BJ (cell line): Measurements from ENCODE around the gene RNF212. TPM values are rescaled to one million over a fixed set of nuclear protein-coding genes. Genes with fewer than 3 reads are reported as not detected.

Experiments
- CTCF ChIA-PET: fragments of 350-600 bp; formaldehyde crosslinking; extraction: SDS; loops from one replicate; lab custom pipeline; 2021; ENCODE audit warnings: antibody characterized with exemption, inconsistent platforms; lab: Yijun Ruan, JAX
- POLR2A ChIA-PET: fragments of 300-600 bp; sonication (Branson Sonifier 250); formaldehyde crosslinking; extraction: SDS; loops from one replicate; lab custom pipeline; 2021; ENCODE audit warnings: antibody characterized with exemption; lab: Charles Lee
- DNase-seq: peaks from one replicate; pipeline ENCODE4 v3.0.0-alpha.2; 2011; ENCODE audit warnings: low read depth
- H3K27me3 ChIP-seq: 2 replicates; pipeline ENCODE4 v1.6.0; 2011; ENCODE audit warnings: low read length; ENCODE audit not compliant: control insufficient read depth, insufficient read depth
- H3K36me3 ChIP-seq: 2 replicates; pipeline ENCODE4 v1.5.1; 2011; ENCODE audit warnings: low read length; ENCODE audit not compliant: control insufficient read depth, insufficient read depth
- H3K4me3 ChIP-seq: 2 replicates; pipeline ENCODE4 v1.5.1; 2011; ENCODE audit warnings: low read depth, mild to moderate bottlenecking, control low read depth, low read length
- polyA plus RNA-seq: library from polyadenylated mRNA; depleted of rRNA; stranded (reverse); fragments of >200 nt; gene quantifications from 2 replicates; pipeline ENCODE4 v1.2.3, GENCODE V29; 2011
- TF ChIP-seq, protein P1 (sequence below): IDR thresholded peaks from 2 replicates; pipeline ENCODE4 v1.5.1; 2011; ENCODE audit warnings: low read depth, mild to moderate bottlenecking, control low read depth, inconsistent platforms, low read length, moderate library complexity; ENCODE audit not compliant: insufficient read depth

The RNF212 gene
- polyA plus RNA-seq, 1 experiment, result 2.9 TPM

DNA sequence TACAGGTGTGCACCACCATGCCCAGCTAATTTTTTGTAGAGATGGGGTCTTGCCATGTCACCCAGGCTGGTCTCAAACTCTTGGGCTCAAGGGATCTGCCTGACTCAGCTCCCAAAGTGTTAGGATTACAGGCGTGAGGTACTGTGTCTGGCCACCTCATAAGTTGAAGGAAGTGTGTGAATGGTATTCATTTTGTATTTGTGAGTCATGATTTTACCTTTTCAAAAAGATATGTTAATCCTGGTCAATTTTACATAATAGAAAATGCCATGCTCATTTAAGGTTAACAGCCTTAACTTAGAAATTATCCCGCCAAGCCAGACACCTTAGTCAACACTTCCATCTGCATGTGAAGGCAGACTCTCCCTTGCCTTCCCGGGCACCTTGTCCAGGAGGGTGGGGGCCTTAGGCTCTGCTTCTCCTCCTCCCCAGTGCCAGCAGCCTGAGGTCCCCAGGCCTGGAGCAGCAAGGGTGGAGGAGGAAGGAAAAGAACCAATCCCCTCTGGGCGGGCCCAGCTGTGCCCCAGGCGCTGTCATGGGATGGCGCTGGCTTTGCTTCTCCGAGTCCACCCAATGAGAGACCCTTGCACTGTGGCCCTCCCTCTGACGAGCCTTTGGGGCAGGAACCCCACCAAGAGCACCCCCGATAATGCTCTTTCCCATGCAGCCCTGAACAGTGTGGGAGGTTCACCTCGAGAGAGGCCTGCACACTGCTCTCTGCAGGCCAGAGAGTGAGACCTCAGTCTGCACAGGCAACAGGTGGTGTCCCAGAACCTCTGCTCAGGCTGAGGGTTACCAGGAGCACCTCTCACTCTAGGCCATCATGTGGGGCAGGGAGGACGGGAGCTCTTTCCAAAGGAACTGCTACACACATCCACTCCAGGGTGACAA is 37.3 kb downstream of the RNF212 start:
- no peak for DNase-seq
- TF ChIP-seq, protein P1, sequence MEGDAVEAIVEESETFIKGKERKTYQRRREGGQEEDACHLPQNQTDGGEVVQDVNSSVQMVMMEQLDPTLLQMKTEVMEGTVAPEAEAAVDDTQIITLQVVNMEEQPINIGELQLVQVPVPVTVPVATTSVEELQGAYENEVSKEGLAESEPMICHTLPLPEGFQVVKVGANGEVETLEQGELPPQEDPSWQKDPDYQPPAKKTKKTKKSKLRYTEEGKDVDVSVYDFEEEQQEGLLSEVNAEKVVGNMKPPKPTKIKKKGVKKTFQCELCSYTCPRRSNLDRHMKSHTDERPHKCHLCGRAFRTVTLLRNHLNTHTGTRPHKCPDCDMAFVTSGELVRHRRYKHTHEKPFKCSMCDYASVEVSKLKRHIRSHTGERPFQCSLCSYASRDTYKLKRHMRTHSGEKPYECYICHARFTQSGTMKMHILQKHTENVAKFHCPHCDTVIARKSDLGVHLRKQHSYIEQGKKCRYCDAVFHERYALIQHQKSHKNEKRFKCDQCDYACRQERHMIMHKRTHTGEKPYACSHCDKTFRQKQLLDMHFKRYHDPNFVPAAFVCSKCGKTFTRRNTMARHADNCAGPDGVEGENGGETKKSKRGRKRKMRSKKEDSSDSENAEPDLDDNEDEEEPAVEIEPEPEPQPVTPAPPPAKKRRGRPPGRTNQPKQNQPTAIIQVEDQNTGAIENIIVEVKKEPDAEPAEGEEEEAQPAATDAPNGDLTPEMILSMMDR, result no peak
- ChIA-PET CTCF (interaction anchor here (1.0 kb wide), 1 partner anchor 89 kb away, joined by 3 read pairs; no protein-coding TSS in a partner anchor), POLR2A (no interaction called here)
- no peak overlapping the region for H3K4me3 ChIP-seq
- H3K36me3 ChIP-seq, result no peaks in the 10 kb centered on the region
- H3K27me3 ChIP-seq, result peaks cover 13% of the 10 kb centered on the region

DNA sequence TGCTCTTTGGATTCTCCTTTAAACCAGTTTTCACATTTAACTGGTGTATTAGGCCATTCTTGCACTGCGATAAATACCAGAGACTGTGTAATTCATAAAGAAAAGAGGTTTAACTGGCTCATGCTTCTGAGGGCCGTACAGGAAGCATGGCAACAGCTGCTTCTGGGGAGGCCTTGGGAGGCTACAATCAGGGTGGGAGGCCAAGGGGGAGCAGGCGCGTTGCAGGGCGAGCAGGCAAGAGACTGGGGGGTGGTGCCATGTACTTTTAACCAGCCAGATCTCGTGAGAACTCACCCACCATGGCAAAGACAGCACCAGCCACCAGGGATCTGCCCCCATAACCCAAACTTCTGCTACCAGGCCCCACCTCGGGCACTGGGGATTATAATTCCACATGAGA is 38.1 kb downstream of the RNF212 start:
- no peak overlapping the region for H3K4me3 ChIP-seq
- TF ChIP-seq, protein P1, result no peak
- no peaks in the 10 kb centered on the region for H3K36me3 ChIP-seq
- no peak for DNase-seq
- CTCF ChIA-PET, result no interaction called here
- peaks cover 13% of the 10 kb centered on the region for H3K27me3 ChIP-seq
- POLR2A ChIA-PET, result no interaction called here

DNA sequence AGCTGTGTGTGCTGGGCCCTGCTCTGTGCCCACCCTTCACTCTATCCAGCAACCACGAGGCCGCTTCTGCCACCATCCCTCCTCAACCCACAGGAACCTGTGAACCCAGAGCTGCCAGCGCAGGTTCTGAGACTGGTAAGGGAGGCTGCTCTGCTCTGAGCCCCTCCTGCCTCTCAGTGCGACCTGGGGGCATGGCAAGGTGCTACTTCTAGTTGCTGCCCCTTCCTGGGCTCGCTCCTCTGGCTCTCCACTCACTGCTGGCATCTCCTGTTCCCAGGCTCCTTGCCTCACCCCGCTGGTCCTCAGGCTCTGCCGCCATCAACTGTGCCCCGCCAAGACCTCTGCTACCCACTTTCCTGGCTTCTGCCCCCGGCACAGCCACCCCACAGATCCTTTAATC is 39.3 kb downstream of the RNF212 start:
- POLR2A ChIA-PET, result no interaction called here
- CTCF ChIA-PET, result interaction anchor here (1.0 to 1.7 kb wide), 4 partner anchors 8 to 555 kb away, joined by 3 to 5 read pairs (median 4); no protein-coding TSS in a partner anchor
- Histone ChIP-seq H3K36me3 (no peaks in the 10 kb centered on the region), H3K27me3 (peaks cover 13% of the 10 kb centered on the region), H3K4me3 (no peak overlapping the region)
- TF ChIP-seq, protein P1, result no peak
- no peak for DNase-seq

DNA sequence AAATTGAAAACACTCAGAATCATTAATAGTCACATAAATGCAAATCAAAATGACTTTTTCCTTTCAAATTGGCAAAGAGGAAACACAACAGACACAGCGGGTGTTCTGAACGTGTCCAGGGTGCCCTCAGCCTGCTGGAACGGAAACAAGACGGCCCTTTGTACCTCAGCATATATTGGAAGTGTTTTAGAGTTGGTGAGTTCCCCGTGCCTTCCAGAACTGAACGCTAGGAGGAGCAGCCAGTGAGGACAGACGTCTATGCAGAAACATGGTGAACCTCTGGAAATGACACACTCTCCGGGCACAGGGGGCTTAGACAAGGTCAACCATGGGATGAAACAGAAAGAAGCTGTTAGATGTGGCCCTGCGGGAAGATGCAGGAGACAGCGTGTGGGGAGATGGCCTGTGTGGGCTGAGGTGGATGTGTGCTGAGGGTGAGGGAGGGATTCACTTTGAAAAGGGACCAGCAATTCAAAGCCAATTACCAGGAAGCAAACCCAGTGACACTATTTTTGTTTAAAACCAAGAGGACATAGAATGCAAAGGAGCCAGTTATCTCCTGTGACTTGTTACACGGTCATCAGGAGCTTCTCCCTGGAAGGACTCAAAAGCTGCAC is 40.4 kb downstream of the RNF212 start:
- TF ChIP-seq, protein P1, result peak; percentile 90
- H3K36me3 ChIP-seq, result no peaks in the 10 kb centered on the region
- peaks cover 13% of the 10 kb centered on the region for H3K27me3 ChIP-seq
- ChIA-PET CTCF (interaction anchor here (0.6 to 1.6 kb wide), 6 partner anchors 9 to 557 kb away, joined by 3 to 5 read pairs (median 3); partner anchors contain the start of gene TMEM175), POLR2A (no interaction called here)
- DNase-seq, result no peak
- H3K4me3 ChIP-seq, result no peak overlapping the region

DNA sequence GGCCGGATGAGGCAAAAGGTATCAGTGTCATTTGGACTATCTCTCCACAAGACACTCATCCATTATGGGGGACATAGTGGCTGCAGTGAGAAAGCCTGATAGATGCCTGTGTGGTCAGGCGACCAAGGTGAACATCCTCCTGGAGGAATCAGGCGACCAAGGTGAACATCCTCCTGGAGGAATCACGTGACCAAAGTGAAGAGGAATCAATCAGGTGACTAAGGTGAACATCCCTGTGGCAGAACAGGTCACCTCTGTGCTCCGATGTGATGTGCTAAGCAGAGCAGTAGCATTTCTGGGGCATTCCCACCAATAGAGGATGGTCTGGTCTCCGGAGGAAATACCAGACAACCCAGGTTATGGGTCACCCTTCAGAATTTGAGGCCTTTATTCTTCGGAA is 44.0 kb downstream of the RNF212 start:
- Histone ChIP-seq H3K4me3 (no peak overlapping the region), H3K27me3 (peaks cover 9% of the 10 kb centered on the region), H3K36me3 (no peaks in the 10 kb centered on the region)
- no peak for DNase-seq
- ChIA-PET POLR2A (no interaction called here), CTCF (no interaction called here)
- TF ChIP-seq, protein P1, result no peak
